ENCODE data around the gene KCTD15.

DNA sequence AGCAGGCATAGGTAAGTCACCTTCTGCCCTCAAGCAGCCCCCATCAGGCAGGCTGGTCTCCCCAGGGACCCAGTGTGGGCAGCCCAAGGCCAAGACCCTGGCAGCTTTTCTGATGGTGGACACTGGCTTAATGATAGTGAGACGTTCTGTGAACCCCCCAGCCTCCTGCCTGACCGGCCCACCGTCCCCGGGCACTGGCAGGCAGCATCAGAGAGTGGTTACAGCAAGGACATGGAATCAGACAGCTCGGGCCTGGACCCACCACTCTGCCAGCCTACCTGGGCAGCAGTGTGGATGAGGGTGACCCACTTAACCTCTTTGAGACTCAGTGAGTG, 45.3 kb upstream of the KCTD15 start:
- TF ChIP-seq TCF7 (IDR thresholded peaks at IDR 0.05; ENCODE audit: borderline replicate concordance) (no peak), CHD1 (IDR thresholded peaks at IDR 0.05; ENCODE audit: low read depth, low read length) (no peak)

Measured in GM12878 (cell line).